SU-DHL-6 (cell line): ENCODE measurements around the gene MED4.

Experiments used
- H2AFZ ChIP-seq: fragments of 200-600 bp; sonication (generic); 2 replicates; pipeline ENCODE4 v1.6.1; 2014; ENCODE audit warnings: low read depth, mild to moderate bottlenecking, moderate library complexity, mixed read lengths, antibody characterized with exemption, low read length; ENCODE audit not compliant: severe bottlenecking
- H3F3A ChIP-seq: fragments of 200-600 bp; shearing (Covaris generic); 2 replicates; pipeline ENCODE4 v1.6.0; 2016; ENCODE audit warnings: antibody characterized with exemption, mild to moderate bottlenecking; ENCODE audit not compliant: insufficient read depth
- H3K27ac ChIP-seq: fragments of 200-600 bp; sonication (generic); 2 replicates; pipeline ENCODE4 v1.5.1; 2016; ENCODE audit warnings: low read depth, mild to moderate bottlenecking, low read length, moderate library complexity, mixed read lengths
- H3K27me3 ChIP-seq: fragments of 200-600 bp; sonication (generic), shearing (Covaris generic); 2 replicates; pipeline ENCODE4 v1.6.0; 2014; ENCODE audit warnings: mild to moderate bottlenecking, low read length
- H3K36me3 ChIP-seq: fragments of 200-600 bp; sonication (generic); 2 replicates; pipeline ENCODE4 v1.6.1; 2014; ENCODE audit warnings: mild to moderate bottlenecking, low read length, mixed read lengths
- H3K4me2 ChIP-seq: fragments of 300-600, 200-600 bp; shearing (Covaris generic), sonication (generic); 2 replicates; pipeline ENCODE4 v1.6.0; 2014; ENCODE audit warnings: low read length, low read depth, mild to moderate bottlenecking; ENCODE audit not compliant: poor library complexity, severe bottlenecking
- H3K4me3 ChIP-seq: fragments of 200-600 bp; sonication (generic); 2 replicates; pipeline ENCODE4 v1.5.1; 2014; ENCODE audit warnings: antibody characterized with exemption, low read length, mild to moderate bottlenecking, mixed read lengths; ENCODE audit not compliant: insufficient read depth, poor library complexity, severe bottlenecking
- H3K79me2 ChIP-seq: fragments of 200-600 bp; sonication (generic); 2 replicates; pipeline ENCODE4 v1.6.1; 2014; ENCODE audit warnings: mild to moderate bottlenecking, low read length, moderate library complexity; ENCODE audit not compliant: insufficient read depth
- H3K9ac ChIP-seq: fragments of 200-600 bp; sonication (generic); 2 replicates; pipeline ENCODE4 v1.7.0; 2014; ENCODE audit warnings: mild to moderate bottlenecking, low read length
- H3K9me2 ChIP-seq: fragments of 200-600 bp; sonication (generic); replicated peaks from 2 replicates; pipeline ENCODE4 v1.6.1; 2014; ENCODE audit warnings: low read length; ENCODE audit not compliant: insufficient read depth
- H3K9me3 ChIP-seq: fragments of 200-600 bp; sonication (generic); 2 replicates; pipeline ENCODE4 v1.6.1; 2014; ENCODE audit warnings: low read length, mixed read lengths; ENCODE audit not compliant: insufficient read depth
- H4K20me1 ChIP-seq: fragments of 200-600 bp; sonication (generic); 2 replicates; pipeline ENCODE4 v1.6.1; 2014; ENCODE audit warnings: low read depth, mild to moderate bottlenecking, antibody characterized with exemption, low read length, moderate library complexity, mixed read lengths
- CTCF ChIP-seq: fragments of 200-600 bp; sonication (generic); IDR thresholded peaks from one replicate; pipeline ENCODE4 v1.5.1; 2017; ENCODE audit warnings: antibody characterized with exemption, mild to moderate bottlenecking, low read length, moderate library complexity; ENCODE audit not compliant: insufficient read depth, poor library complexity, severe bottlenecking
- EZH2phosphoT487 ChIP-seq: fragments of 200-600 bp; sonication (generic), shearing (Covaris generic); conservative IDR thresholded peaks from 2 replicates; pipeline ENCODE4 v1.6.1; 2018; ENCODE audit warnings: mild to moderate bottlenecking, antibody characterized with exemption, low read length, moderate library complexity, mixed read lengths

Gene MED4

GRCh38 chr13:48113756-48114130, 18.8 kb upstream of the MED4 start:
- TF ChIP-seq EZH2phosphoT487 (no peak), CTCF (no peak)
- Histone ChIP-seq H3K9ac (no peak overlapping the region), H3K27me3 (no peaks in the 10 kb centered on the region), H3K27ac (no peak overlapping the region), H3K4me2 (no peak overlapping the region), H3K9me2 (no peaks in the 10 kb centered on the region), H3K79me2 (no peaks in the 10 kb centered on the region), H3K4me3 (no peak overlapping the region), H4K20me1 (no peaks in the 10 kb centered on the region), H3K36me3 (no peaks in the 10 kb centered on the region), H2AFZ (no peak overlapping the region), H3F3A (no peaks in the 10 kb centered on the region), H3K9me3 (no peaks in the 10 kb centered on the region)

GRCh38 chr13:48112896-48113755, 18.2 kb upstream of the MED4 start:
- H3K9me2 ChIP-seq, result no peaks in the 10 kb centered on the region
- no peaks in the 10 kb centered on the region for H3K9me3 ChIP-seq
- H3K9ac ChIP-seq, result no peak overlapping the region
- H3F3A ChIP-seq, result no peaks in the 10 kb centered on the region
- no peaks in the 10 kb centered on the region for H3K27me3 ChIP-seq
- no peaks in the 10 kb centered on the region for H3K36me3 ChIP-seq
- no peak overlapping the region for H2AFZ ChIP-seq
- no peak overlapping the region for H3K27ac ChIP-seq
- no peaks in the 10 kb centered on the region for H4K20me1 ChIP-seq
- no peak overlapping the region for H3K4me2 ChIP-seq
- no peak overlapping the region for H3K4me3 ChIP-seq
- no peaks in the 10 kb centered on the region for H3K79me2 ChIP-seq
- TF ChIP-seq CTCF (no peak), EZH2phosphoT487 (no peak)

- no peaks in the 10 kb centered on the region for H4K20me1 ChIP-seq
- no peak overlapping the region for H3K9ac ChIP-seq
- H3K9me2 ChIP-seq, result no peaks in the 10 kb centered on the region
- H3K79me2 ChIP-seq, result no peaks in the 10 kb centered on the region
- H3K27me3 ChIP-seq, result no peaks in the 10 kb centered on the region
- no peaks in the 10 kb centered on the region for H3F3A ChIP-seq
- H3K36me3 ChIP-seq, result no peaks in the 10 kb centered on the region
- H3K9me3 ChIP-seq, result no peaks in the 10 kb centered on the region
- H3K4me2 ChIP-seq, result no peak overlapping the region
- H3K4me3 ChIP-seq, result no peak overlapping the region
- TF ChIP-seq EZH2phosphoT487 (no peak), CTCF (no peak)
- no peak overlapping the region for H3K27ac ChIP-seq
- H2AFZ ChIP-seq, result no peak overlapping the region
These were observed 16.2 kb upstream of the MED4 start for GRCh38 chr13:48110931-48111721.
